ENCODE measurements around the gene KLK14. TPM values are rescaled to one million over a fixed set of nuclear protein-coding genes. Genes with fewer than 3 reads are reported as not detected.

Gene KLK14
- total RNA-seq, 2 donors from 2014 or later: 4.2 to 5.3 TPM

DNA sequence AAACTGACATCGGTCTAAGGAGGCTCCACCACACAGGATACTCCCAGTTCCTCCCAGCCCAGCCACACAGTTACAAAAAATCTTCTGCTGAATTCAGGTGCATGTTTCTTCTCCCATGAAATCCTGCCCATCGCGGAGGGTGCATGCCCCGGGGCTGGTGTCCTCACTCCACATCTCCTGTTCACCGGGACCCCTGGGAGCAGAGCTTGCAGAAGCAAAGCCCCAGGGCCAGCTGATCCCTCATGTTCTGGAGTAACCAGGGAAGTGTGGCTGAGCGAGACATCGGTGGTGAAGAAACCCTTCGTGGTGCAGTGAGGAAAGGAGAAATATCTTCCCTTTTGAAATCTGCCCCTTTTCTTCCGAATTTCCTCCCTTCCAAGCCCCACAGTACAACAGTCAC, 41.1 kb upstream of the KLK14 start:
- TF ChIP-seq, protein P1, sequence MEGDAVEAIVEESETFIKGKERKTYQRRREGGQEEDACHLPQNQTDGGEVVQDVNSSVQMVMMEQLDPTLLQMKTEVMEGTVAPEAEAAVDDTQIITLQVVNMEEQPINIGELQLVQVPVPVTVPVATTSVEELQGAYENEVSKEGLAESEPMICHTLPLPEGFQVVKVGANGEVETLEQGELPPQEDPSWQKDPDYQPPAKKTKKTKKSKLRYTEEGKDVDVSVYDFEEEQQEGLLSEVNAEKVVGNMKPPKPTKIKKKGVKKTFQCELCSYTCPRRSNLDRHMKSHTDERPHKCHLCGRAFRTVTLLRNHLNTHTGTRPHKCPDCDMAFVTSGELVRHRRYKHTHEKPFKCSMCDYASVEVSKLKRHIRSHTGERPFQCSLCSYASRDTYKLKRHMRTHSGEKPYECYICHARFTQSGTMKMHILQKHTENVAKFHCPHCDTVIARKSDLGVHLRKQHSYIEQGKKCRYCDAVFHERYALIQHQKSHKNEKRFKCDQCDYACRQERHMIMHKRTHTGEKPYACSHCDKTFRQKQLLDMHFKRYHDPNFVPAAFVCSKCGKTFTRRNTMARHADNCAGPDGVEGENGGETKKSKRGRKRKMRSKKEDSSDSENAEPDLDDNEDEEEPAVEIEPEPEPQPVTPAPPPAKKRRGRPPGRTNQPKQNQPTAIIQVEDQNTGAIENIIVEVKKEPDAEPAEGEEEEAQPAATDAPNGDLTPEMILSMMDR (IDR thresholded peaks at IDR 0.05): no peak
- no peak for TF ChIP-seq POLR2A (IDR thresholded peaks at IDR 0.05)
- no peak for TF ChIP-seq POLR2AphosphoS5 (IDR thresholded peaks at IDR 0.05)
- no peak for DNase-seq (ENCODE audit: low spot score)
- intact Hi-C loops (cut with DNase I): no loop called here
- H3K9me3 ChIP-seq: no peaks in the 10 kb centered on the region
- H3K27ac ChIP-seq: no peak overlapping the region
- H3K4me3 ChIP-seq: no peak overlapping the region
- no peaks in the 10 kb centered on the region for H3K36me3 ChIP-seq
- 74% methylated on average over 9 of the region's 9 CpGs for WGBS
- no peaks in the 10 kb centered on the region for H3K4me1 ChIP-seq (replicated peaks)
- peaks cover 2% of the 10 kb centered on the region for H3K27me3 ChIP-seq (replicated peaks; ENCODE audit: insufficient read depth)

- no peak for DNase-seq (ENCODE audit: low spot score)
- Histone ChIP-seq H3K27ac (no peak overlapping the region), H3K4me1 (replicated peaks) (no peaks in the 10 kb centered on the region), H3K27me3 (replicated peaks; ENCODE audit: insufficient read depth) (peaks cover 2% of the 10 kb centered on the region), H3K4me3 (no peak overlapping the region), H3K36me3 (no peaks in the 10 kb centered on the region), H3K9me3 (no peaks in the 10 kb centered on the region)
- TF ChIP-seq, protein P1 (IDR thresholded peaks at IDR 0.05): no peak
- TF ChIP-seq POLR2A (IDR thresholded peaks at IDR 0.05) (no peak), POLR2AphosphoS5 (IDR thresholded peaks at IDR 0.05) (no peak)
- intact Hi-C loops (cut with DNase I): no loop called here
- WGBS: 48% methylated on average over 6 of the region's 6 CpGs
These were observed 40.7 kb upstream of the KLK14 start for GRCh38 chr19:51123381-51123800.

DNA sequence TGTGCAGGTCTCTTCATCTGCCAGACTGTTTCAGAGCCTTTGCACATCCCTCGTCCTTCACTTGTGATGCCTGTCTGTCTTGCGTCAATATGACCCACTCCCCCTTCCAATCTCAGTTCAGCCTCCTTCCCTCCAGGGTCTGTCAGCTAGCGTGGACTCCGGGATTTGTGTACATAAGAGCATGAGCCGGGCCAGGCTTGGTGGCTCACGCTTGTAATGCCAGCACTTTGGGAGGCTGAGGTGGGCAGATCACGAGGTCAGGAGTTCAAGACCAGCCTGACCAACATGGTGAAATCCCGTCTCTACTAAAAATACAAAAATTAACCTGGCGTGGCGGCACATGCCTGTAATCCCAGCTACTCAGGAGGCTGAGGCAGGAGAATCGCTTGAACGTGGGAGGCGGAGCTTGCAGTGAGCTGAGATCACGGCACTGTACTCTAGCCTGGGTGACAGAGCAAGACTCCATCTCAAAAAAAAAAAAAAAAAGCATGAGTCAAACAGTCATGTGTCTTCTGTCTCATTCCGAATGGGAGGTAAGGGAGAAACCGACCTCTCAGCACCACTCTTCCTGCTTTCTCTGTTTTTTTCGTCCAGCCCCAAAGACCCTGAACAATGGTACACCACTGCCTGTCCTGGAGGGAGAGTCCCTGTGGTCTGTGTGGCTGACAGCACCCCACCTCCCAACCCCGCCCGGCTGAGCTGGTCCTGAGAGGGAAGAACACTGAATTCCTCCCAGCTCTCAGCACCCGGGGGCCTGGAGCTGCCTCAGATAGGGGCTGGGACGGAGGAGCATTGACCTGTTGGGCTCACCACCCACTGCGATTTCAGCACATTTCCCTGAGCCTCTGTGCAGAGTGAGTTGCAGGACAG, 39.7 kb upstream of the KLK14 start:
- WGBS: 62% methylated on average over 22 of the region's 22 CpGs
- Histone ChIP-seq H3K4me3 (no peak overlapping the region), H3K4me1 (replicated peaks) (no peaks in the 10 kb centered on the region), H3K9me3 (no peaks in the 10 kb centered on the region), H3K27me3 (replicated peaks; ENCODE audit: insufficient read depth) (peaks cover 2% of the 10 kb centered on the region), H3K27ac (no peak overlapping the region), H3K36me3 (no peaks in the 10 kb centered on the region)
- intact Hi-C loops (cut with DNase I): no loop called here
- TF ChIP-seq POLR2AphosphoS5 (IDR thresholded peaks at IDR 0.05) (no peak), POLR2A (IDR thresholded peaks at IDR 0.05) (no peak)
- TF ChIP-seq, protein P1 (IDR thresholded peaks at IDR 0.05): no peak
- no peak for DNase-seq (ENCODE audit: low spot score)

GRCh38 chr19:51121257-51121656, 38.6 kb upstream of the KLK14 start:
- Histone ChIP-seq H3K27me3 (replicated peaks; ENCODE audit: insufficient read depth) (no peaks in the 10 kb centered on the region), H3K27ac (no peak overlapping the region)

More at GRCh38 chr19:51121257-51121656, 38.6 kb upstream of the KLK14 start:
- WGBS: 91% methylated on average over 8 of the region's 8 CpGs
- no peak overlapping the region for H3K4me3 ChIP-seq
- intact Hi-C loops (cut with DNase I): no loop called here
- TF ChIP-seq, protein P1 (IDR thresholded peaks at IDR 0.05): no peak
- TF ChIP-seq POLR2AphosphoS5 (IDR thresholded peaks at IDR 0.05) (no peak), POLR2A (IDR thresholded peaks at IDR 0.05) (no peak)
- DNase-seq (ENCODE audit: low spot score): no peak
- no peaks in the 10 kb centered on the region for H3K36me3 ChIP-seq
- no peaks in the 10 kb centered on the region for H3K9me3 ChIP-seq
- no peaks in the 10 kb centered on the region for H3K4me1 ChIP-seq (replicated peaks)
